Mucosa of gallbladder (tissue), 1 donor: ENCODE measurements around the gene VAMP2. TPM values are rescaled to one million over a fixed set of nuclear protein-coding genes. Genes with fewer than 3 reads are reported as not detected.

Experiments
- total RNA-seq: library from RNA; stranded (reverse); gene quantifications from one replicate; pipeline ENCODE4 v1.2.1, GENCODE V29; 2021
- donor health status: DM: no; HTN: no; CAD: no.

VAMP2 gene
- total RNA-seq, 1 donor from 2014 or later: 73.8 TPM

Other genes starting within 250 kb of the VAMP2 start
- gene RNF227, start 246.7 kb downstream of the VAMP2 start, total RNA-seq: 3.5 TPM
- 2.5 TPM for gene KCNAB3, start 233.1 kb downstream of the VAMP2 start, total RNA-seq
- 147 TPM for gene TRAPPC1, start 231.0 kb downstream of the VAMP2 start, total RNA-seq
- 32.1 TPM for gene CNTROB, start 230.7 kb downstream of the VAMP2 start, total RNA-seq
- gene GUCY2D, start 160.3 kb downstream of the VAMP2 start, total RNA-seq: 0.63 TPM
- gene ALOX15B, start 123.9 kb downstream of the VAMP2 start, total RNA-seq: 14.0 TPM
- gene ALOX12B, start 75.2 kb downstream of the VAMP2 start, total RNA-seq: 0.43 TPM
- not detected for gene ALOXE3, start 44.4 kb downstream of the VAMP2 start, total RNA-seq
- gene HES7, start 38.8 kb downstream of the VAMP2 start, total RNA-seq: 0.78 TPM
- 123 TPM for gene PER1, start 10.5 kb downstream of the VAMP2 start, total RNA-seq
- 22.5 TPM for gene TMEM107, start 13.4 kb upstream of the VAMP2 start, total RNA-seq
- 12.4 TPM for gene BORCS6, start 27.2 kb upstream of the VAMP2 start, total RNA-seq
- gene AURKB, start 47.6 kb upstream of the VAMP2 start, total RNA-seq: 1.9 TPM
- 66.3 TPM for gene CTC1, start 85.1 kb upstream of the VAMP2 start, total RNA-seq
- 31.4 TPM for gene PFAS, start 86.3 kb upstream of the VAMP2 start, total RNA-seq
- gene RANGRF, start 125.7 kb upstream of the VAMP2 start, total RNA-seq: 22.0 TPM
- 17.8 TPM for gene SLC25A35, start 132.5 kb upstream of the VAMP2 start, total RNA-seq
- 7.9 TPM for gene ARHGEF15, start 147.3 kb upstream of the VAMP2 start, total RNA-seq
- gene ODF4, start 176.9 kb upstream of the VAMP2 start, total RNA-seq: not detected
- gene RPL26, start 220.2 kb upstream of the VAMP2 start, total RNA-seq: 1,147 TPM
- gene RNF222, start 234.9 kb upstream of the VAMP2 start, total RNA-seq: not detected